Neural crest cell (in vitro differentiated cells): ENCODE results near the gene IKZF3. TPM values are rescaled to one million over a fixed set of nuclear protein-coding genes. Genes with fewer than 3 reads are reported as not detected.

Source experiments
- DNase-seq: peaks from one replicate; pipeline ENCODE4 v3.0.0; 2021; ENCODE audit warnings: low read depth, mixed read lengths, low spot score
- H3K27ac Mint-ChIP-seq: one replicate; pipeline ENCODE4 v1.8.0; 2021; ENCODE audit warnings: mild to moderate bottlenecking, mixed read lengths; ENCODE audit not compliant: unreplicated experiment
- H3K27me3 Mint-ChIP-seq: 2 replicates; pipeline ENCODE4 v1.8.0; 2021; ENCODE audit warnings: low read depth, mild to moderate bottlenecking, mixed read lengths
- H3K36me3 Mint-ChIP-seq: 2 replicates; pipeline ENCODE4 v1.8.0; 2021; ENCODE audit warnings: low read depth, mild to moderate bottlenecking, mixed read lengths
- H3K4me1 Mint-ChIP-seq: 2 replicates; pipeline ENCODE4 v1.8.0; 2021; ENCODE audit warnings: mixed read lengths
- H3K4me3 Mint-ChIP-seq: one replicate; pipeline ENCODE4 v1.8.0; 2021; ENCODE audit warnings: mild to moderate bottlenecking, mixed read lengths
- H3K9me3 Mint-ChIP-seq: 2 replicates; pipeline ENCODE4 v1.8.0; 2021; ENCODE audit warnings: mixed read lengths
- CTCF ChIP-seq: fragments of 200-600 bp; sonication (generic); conservative IDR thresholded peaks from 2 replicates; pipeline ENCODE4 v1.5.0; 2021; ENCODE audit warnings: antibody characterized with exemption, mild to moderate bottlenecking
- total RNA-seq: library from RNA; stranded (reverse); gene quantifications from 2 replicates; pipeline ENCODE4 v1.2.1, GENCODE V29; 2021

The IKZF3 gene
- total RNA-seq, 1 donor from 2014 or later, result not detected

- no peak for TF ChIP-seq CTCF
- no peak overlapping the region for H3K27ac Mint-ChIP-seq
- no peaks in the 10 kb centered on the region for H3K4me1 Mint-ChIP-seq
- no peaks in the 10 kb centered on the region for H3K36me3 Mint-ChIP-seq
- DNase-seq, result no peak
- H3K4me3 Mint-ChIP-seq, result no peak overlapping the region
- H3K27me3 Mint-ChIP-seq, result peaks cover 29% of the 10 kb centered on the region
- H3K9me3 Mint-ChIP-seq, result no peaks in the 10 kb centered on the region
These were observed 71.4 kb downstream of the IKZF3 start for GRCh38 chr17:39792526-39793221.

GRCh38 chr17:39791111-39791992 is 72.8 kb downstream of the IKZF3 start:
- H3K36me3 Mint-ChIP-seq, result no peaks in the 10 kb centered on the region
- no peak for TF ChIP-seq CTCF
- H3K9me3 Mint-ChIP-seq, result no peaks in the 10 kb centered on the region
- H3K4me3 Mint-ChIP-seq, result no peak overlapping the region
- no peak overlapping the region for H3K27ac Mint-ChIP-seq
- no peak for DNase-seq
- peaks cover 8% of the 10 kb centered on the region for H3K4me1 Mint-ChIP-seq
- peaks cover 32% of the 10 kb centered on the region for H3K27me3 Mint-ChIP-seq

GRCh38 chr17:39787743-39788484 is 76.2 kb downstream of the IKZF3 start:
- Mint-ChIP-seq H3K4me1 (peaks cover 8% of the 10 kb centered on the region), H3K4me3 (no peak overlapping the region), H3K36me3 (no peaks in the 10 kb centered on the region), H3K27me3 (peaks cover 46% of the 10 kb centered on the region), H3K9me3 (no peaks in the 10 kb centered on the region), H3K27ac (no peak overlapping the region)
- no peak for DNase-seq
- TF ChIP-seq CTCF, result no peak

- Mint-ChIP-seq H3K27me3 (peaks cover 48% of the 10 kb centered on the region), H3K27ac (no peak overlapping the region), H3K9me3 (no peaks in the 10 kb centered on the region), H3K36me3 (no peaks in the 10 kb centered on the region), H3K4me3 (no peak overlapping the region), H3K4me1 (peaks cover 8% of the 10 kb centered on the region)
- no peak for DNase-seq
- no peak for TF ChIP-seq CTCF
These were observed 77.1 kb downstream of the IKZF3 start for GRCh38 chr17:39787041-39787440.

GRCh38 chr17:39782980-39783379 is 81.1 kb downstream of the IKZF3 start:
- Mint-ChIP-seq H3K4me1 (peaks cover 8% of the 10 kb centered on the region), H3K9me3 (no peaks in the 10 kb centered on the region), H3K36me3 (no peaks in the 10 kb centered on the region), H3K27me3 (peaks cover 58% of the 10 kb centered on the region), H3K27ac (no peak overlapping the region), H3K4me3 (no peak overlapping the region)
- no peak for DNase-seq
- no peak for TF ChIP-seq CTCF
